Liver (tissue), 9 donors: ENCODE measurements around the gene NEIL1. TPM values are rescaled to one million over a fixed set of nuclear protein-coding genes. Genes with fewer than 3 reads are reported as not detected.

ENCODE experiments used
- DNase-seq: peaks from one replicate; pipeline ENCODE4 v3.0.0-alpha.2; 2017; ENCODE audit warnings: low spot score
- H3K27ac ChIP-seq, 2 donors: one replicate each; pipeline ENCODE4 v1.7.0; 2013; ENCODE audit warnings: inconsistent platforms in 2 of 2, low read length in 2 of 2, control low read depth in 1 of 2, low read depth in 1 of 2, mild to moderate bottlenecking in 1 of 2
- H3K27me3 ChIP-seq, 4 donors: one replicate each; pipeline versions ENCODE4 v1.6.1 to v1.7.0; 2013; ENCODE audit warnings: low read length in 3 of 4, inconsistent platforms in 1 of 4, mild to moderate bottlenecking in 1 of 4, moderate library complexity in 1 of 4; ENCODE audit not compliant: control insufficient read depth in 4 of 4, insufficient read depth in 4 of 4
- H3K36me3 ChIP-seq, 4 donors: one replicate each; pipeline versions ENCODE4 v1.6.1 to v1.7.0; 2013; ENCODE audit warnings: low read length in 3 of 4, mild to moderate bottlenecking in 3 of 4, low read depth in 1 of 4, moderate library complexity in 1 of 4; ENCODE audit not compliant: control insufficient read depth in 4 of 4, insufficient read depth in 3 of 4
- H3K4me1 ChIP-seq, 4 donors: one replicate each; pipeline versions ENCODE4 v1.6.1 to v1.7.0; 2013; ENCODE audit warnings: low read length in 3 of 4, mild to moderate bottlenecking in 3 of 4, moderate library complexity in 1 of 4; ENCODE audit not compliant: control insufficient read depth in 4 of 4, insufficient read depth in 4 of 4
- H3K4me3 ChIP-seq, 3 donors: one replicate each; pipeline versions ENCODE4 v1.6.1 to v1.7.0; 2013; ENCODE audit warnings: low read length in 3 of 3, control low read depth in 1 of 3, low read depth in 1 of 3, mild to moderate bottlenecking in 1 of 3
- H3K9ac ChIP-seq, 2 donors: one replicate each; pipeline ENCODE4 v1.7.0; 2013; ENCODE audit warnings: low read length in 2 of 2, mild to moderate bottlenecking in 2 of 2, moderate library complexity in 2 of 2, control low read depth in 1 of 2, low read depth in 1 of 2
- H3K9me3 ChIP-seq, 4 donors: one replicate each; pipeline versions ENCODE4 v1.6.1 to v1.7.0; 2013; ENCODE audit warnings: low read length in 3 of 4; ENCODE audit not compliant: control insufficient read depth in 4 of 4
- ATF3 ChIP-seq: IDR thresholded peaks from 2 replicates; pipeline ENCODE4 v1.6.1; 2016; ENCODE audit warnings: antibody characterized with exemption
- CTCF ChIP-seq: fragments of 150-350 bp; IDR thresholded peaks from 2 replicates; pipeline ENCODE4 v1.5.1; 2017; ENCODE audit warnings: improper control_type of control experiment, low read depth, low read length; ENCODE audit not compliant: missing input control
- EGR1 ChIP-seq, 2 donors: IDR thresholded peaks; 2 replicates each; pipeline ENCODE4 v1.6.1; 2016 to 2018; ENCODE audit warnings: antibody characterized with exemption in 2 of 2, low read depth in 2 of 2
- FOXA1 ChIP-seq: IDR thresholded peaks from 2 replicates; pipeline ENCODE4 v1.6.1; 2016; ENCODE audit warnings: antibody characterized with exemption
- FOXA2 ChIP-seq: IDR thresholded peaks from 2 replicates; pipeline ENCODE4 v1.6.1; 2016; ENCODE audit warnings: antibody characterized with exemption
- GABPA ChIP-seq, 2 donors: IDR thresholded peaks in 1 of 2; conservative IDR thresholded peaks in 1 of 2; 2 replicates each; pipeline ENCODE4 v1.6.1; 2016; ENCODE audit warnings: antibody characterized with exemption in 2 of 2, mild to moderate bottlenecking in 1 of 2, moderate library complexity in 1 of 2
- HNF4A ChIP-seq, 2 donors: conservative IDR thresholded peaks; 2 replicates each; pipeline ENCODE4 v1.6.1; 2016; ENCODE audit warnings: antibody characterized with exemption in 2 of 2, mild to moderate bottlenecking in 2 of 2
- HNF4G ChIP-seq: IDR thresholded peaks from 2 replicates; pipeline ENCODE4 v1.6.1; 2016; ENCODE audit warnings: antibody characterized with exemption
- JUND ChIP-seq, 2 donors: IDR thresholded peaks; 2 replicates each; pipeline ENCODE4 v1.6.1; 2016; ENCODE audit warnings: antibody characterized with exemption in 2 of 2
- MAX ChIP-seq: IDR thresholded peaks from 2 replicates; pipeline ENCODE4 v1.6.1; 2016; ENCODE audit warnings: antibody characterized with exemption
- NR2F2 ChIP-seq: IDR thresholded peaks from 2 replicates; pipeline ENCODE4 v1.6.1; 2016; ENCODE audit warnings: antibody characterized with exemption
- RAD21 ChIP-seq, 2 donors: IDR thresholded peaks; 2 replicates each; pipeline ENCODE4 v1.6.1; 2016; ENCODE audit warnings: antibody characterized with exemption in 2 of 2, mild to moderate bottlenecking in 2 of 2
- REST ChIP-seq: IDR thresholded peaks from 2 replicates; pipeline ENCODE4 v1.6.1; 2016; ENCODE audit warnings: antibody characterized with exemption, mild to moderate bottlenecking
- RXRA ChIP-seq, 2 donors: IDR thresholded peaks; 2 replicates each; pipeline ENCODE4 v1.6.1; 2017 to 2018; ENCODE audit warnings: antibody characterized with exemption in 2 of 2, mild to moderate bottlenecking in 1 of 2
- SP1 ChIP-seq: IDR thresholded peaks from 2 replicates; pipeline ENCODE4 v1.6.1; 2018; ENCODE audit warnings: antibody characterized with exemption, mild to moderate bottlenecking
- TAF1 ChIP-seq: conservative IDR thresholded peaks from 2 replicates; pipeline ENCODE4 v1.6.1; 2016; ENCODE audit warnings: antibody characterized with exemption, mild to moderate bottlenecking
- YY1 ChIP-seq: IDR thresholded peaks from 2 replicates; pipeline ENCODE4 v1.6.1; 2016; ENCODE audit warnings: antibody characterized with exemption, mild to moderate bottlenecking
- ZBTB33 ChIP-seq: IDR thresholded peaks from 2 replicates; pipeline ENCODE4 v1.6.1; 2016; ENCODE audit warnings: antibody characterized with exemption
- WGBS: extraction: QIAGEN DNeasy Blood & Tissue Kit; methylation state at CpG from one replicate; pipeline ENCODE4 v1.1.7; 2013; 5-methylcytosine and 5-hydroxymethylcytosine counted together
- polyA plus RNA-seq, 2 donors: library from polyadenylated mRNA; stranded (reverse) in 1 of 2; unstranded in 1 of 2; fragments of 200-250 nt in 1 of 2; fragments of >200 nt in 1 of 2; fragmentation: Nextera tagmentation in 1 of 2; extraction: Ambion mirVana in 1 of 2; gene quantifications; one replicate each; pipeline versions ENCODE4 v1.2.1 to v1.2.3, GENCODE V29; 2013 to 2015
- total RNA-seq, 2 donors: library from RNA; depleted of rRNA; stranded (reverse); fragments of >200 nt; gene quantifications; one replicate each; pipeline ENCODE4 v1.2.3, GENCODE V29; 2014
- donor health status: healthy.
- donor health status: healthy.
- donor health status: healthy.
- donor health status: healthy.
- donor health status: healthy.

Gene NEIL1
- total and polyA plus RNA-seq, 4 donors = 5.3 to 25.8 (median 17.5) TPM

GRCh38 chr15:75321711-75322110 lies 25.1 kb upstream of the NEIL1 start (continued):
- TF ChIP-seq FOXA1 = no peak
- TF ChIP-seq YY1 = no peak

- no peak for DNase-seq
- Histone ChIP-seq H3K4me3 (no peak overlapping the region), H3K36me3 (no peaks in the 10 kb centered on the region), H3K27me3 (no peaks in the 10 kb centered on the region), H3K9me3 (no peaks in the 10 kb centered on the region), H3K27ac (no peak overlapping the region), H3K4me1 (no peaks in the 10 kb centered on the region), H3K9ac (no peak overlapping the region)
- TF ChIP-seq GABPA (IDR thresholded peaks at IDR 0.05 in 1 of 2, conservative IDR thresholded peaks at IDR 0.05 in 1 of 2) = no peak
- WGBS = 93% methylated on average over 4 of the region's 4 CpGs
Measured at GRCh38 chr15:75325922-75326321, 20.9 kb upstream of the NEIL1 start.

- no peak overlapping the region for H3K27ac ChIP-seq
- H3K27me3 ChIP-seq = no peaks in the 10 kb centered on the region
- H3K4me1 ChIP-seq = no peaks in the 10 kb centered on the region
- no peaks in the 10 kb centered on the region for H3K9me3 ChIP-seq
- DNase-seq = no peak
- no peak for TF ChIP-seq CTCF
- TF ChIP-seq YY1 = no peak
- no peak for TF ChIP-seq JUND (IDR thresholded peaks at IDR 0.05)
- no peak for TF ChIP-seq FOXA2
- TF ChIP-seq EGR1 (IDR thresholded peaks at IDR 0.05; ENCODE audit: low read depth in 2 of 2) = no peak
- no peak for TF ChIP-seq SP1
- TF ChIP-seq TAF1 = no peak
- no peak for TF ChIP-seq HNF4G
- no peak for TF ChIP-seq GABPA (IDR thresholded peaks at IDR 0.05 in 1 of 2, conservative IDR thresholded peaks at IDR 0.05 in 1 of 2)
- TF ChIP-seq RXRA (IDR thresholded peaks at IDR 0.05) = no peak
- no peak for TF ChIP-seq FOXA1
- no peak for TF ChIP-seq ZBTB33
- no peak for TF ChIP-seq HNF4A (conservative IDR thresholded peaks at IDR 0.05)
- TF ChIP-seq REST = no peak
- TF ChIP-seq RAD21 (IDR thresholded peaks at IDR 0.05) = no peak
- TF ChIP-seq MAX = no peak
- TF ChIP-seq ATF3 = no peak
- no peak for TF ChIP-seq NR2F2
- WGBS = 89% methylated on average over 4 of the region's 4 CpGs
- no peak overlapping the region for H3K4me3 ChIP-seq
- no peak overlapping the region for H3K9ac ChIP-seq
- no peaks in the 10 kb centered on the region for H3K36me3 ChIP-seq
Measured at GRCh38 chr15:75327005-75327404, 19.8 kb upstream of the NEIL1 start.
